Skeletal muscle tissue (tissue), 4 donors: ENCODE measurements around the gene ZNF609. TPM values are rescaled to one million over a fixed set of nuclear protein-coding genes. Genes with fewer than 3 reads are reported as not detected.
A peak's percentile ranks its signal among the peaks of the same experiment; 100 is the strongest.

Experiments used
- H3K27ac ChIP-seq: one replicate; pipeline ENCODE4 v1.7.0; 2013; ENCODE audit warnings: mild to moderate bottlenecking, low read depth, low read length, inconsistent platforms
- H3K27me3 ChIP-seq, 3 donors: one replicate each; pipeline ENCODE4 v1.7.0; 2013; ENCODE audit warnings: low read length in 3 of 3; ENCODE audit not compliant: control insufficient read depth in 3 of 3, insufficient read depth in 3 of 3
- H3K36me3 ChIP-seq, 3 donors: one replicate each; pipeline ENCODE4 v1.7.0; 2013; ENCODE audit warnings: low read length in 3 of 3; ENCODE audit not compliant: control insufficient read depth in 3 of 3, insufficient read depth in 3 of 3
- H3K4me1 ChIP-seq, 3 donors: one replicate each; pipeline ENCODE4 v1.7.0; 2013; ENCODE audit warnings: low read length in 3 of 3, mild to moderate bottlenecking in 3 of 3; ENCODE audit not compliant: control insufficient read depth in 3 of 3, insufficient read depth in 3 of 3
- H3K4me3 ChIP-seq, 3 donors: one replicate each; pipeline ENCODE4 v1.7.0; 2013; ENCODE audit warnings: low read length in 3 of 3
- H3K9ac ChIP-seq, 3 donors: one replicate each; pipeline ENCODE4 v1.7.0; 2013; ENCODE audit warnings: low read length in 3 of 3, mild to moderate bottlenecking in 3 of 3, moderate library complexity in 2 of 3, low read depth in 1 of 3
- H3K9me3 ChIP-seq, 3 donors: one replicate each; pipeline ENCODE4 v1.7.0; 2013; ENCODE audit warnings: low read length in 3 of 3; ENCODE audit not compliant: control insufficient read depth in 3 of 3
- total RNA-seq: library from RNA; depleted of rRNA; stranded (reverse); fragments of >200 nt; gene quantifications from one replicate; pipeline ENCODE4 v1.2.3, GENCODE V29; 2014
- donor health status: Osteomylitis.

The ZNF609 gene
- total RNA-seq, 1 donor from 2014 or later: 13.6 TPM

DNA sequence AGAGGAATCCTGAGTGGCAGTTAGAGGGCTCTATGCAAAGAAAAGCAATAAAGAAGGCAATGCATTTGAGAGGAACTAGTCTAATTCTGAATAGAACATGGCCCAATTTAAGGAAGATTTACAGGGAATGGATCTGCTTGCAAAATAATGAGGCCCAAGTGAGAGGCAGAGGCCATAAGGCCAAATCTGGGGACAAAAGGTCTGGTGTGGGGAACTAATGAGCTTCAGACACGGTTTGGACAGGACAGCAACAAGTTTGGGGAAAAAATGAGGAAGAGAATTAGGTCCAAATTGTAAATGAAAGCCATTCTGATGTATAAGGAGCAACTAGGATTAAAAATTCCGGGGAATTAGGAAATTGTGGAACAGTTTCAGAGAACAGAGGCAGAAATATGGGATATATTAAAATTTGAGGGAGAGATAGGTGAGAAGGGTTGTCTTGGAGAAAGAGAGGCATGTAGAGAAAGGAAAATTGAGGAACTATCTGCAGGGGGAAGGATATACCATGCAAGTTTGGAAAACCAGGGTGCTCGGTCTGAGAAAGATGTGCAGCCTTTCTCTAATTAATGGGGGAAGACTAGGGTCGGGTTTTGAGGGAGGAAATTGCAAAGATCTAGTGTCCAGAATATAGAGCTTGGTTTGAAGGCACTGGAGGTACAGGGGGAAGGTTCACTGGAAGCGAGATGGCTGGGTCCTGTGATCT, 241.3 kb downstream of the ZNF609 start:
- Histone ChIP-seq H3K36me3 (no peaks in the 10 kb centered on the region), H3K9ac (peak overlapping the region; percentile 87 to 94 (median 92)), H3K4me3 (peak overlapping the region; percentile 90 to 100 (median 95)), H3K27me3 (no peaks in the 10 kb centered on the region), H3K4me1 (peaks cover 55 to 63% (median 61%) of the 10 kb centered on the region in 3 donors), H3K27ac (peak overlapping the region; percentile 95), H3K9me3 (no peaks in the 10 kb centered on the region)

- Histone ChIP-seq H3K4me1 (peaks cover 48 to 53% (median 50%) of the 10 kb centered on the region in 3 donors), H3K9me3 (no peaks in the 10 kb centered on the region), H3K4me3 (peak overlapping the region; percentile 93 to 100 (median 95)), H3K27ac (peak overlapping the region; percentile 95), H3K27me3 (no peaks in the 10 kb centered on the region), H3K36me3 (no peaks in the 10 kb centered on the region), H3K9ac (peak overlapping the region; percentile 90 to 94 (median 92))
Observed at GRCh38 chr15:64702816-64703631, 242.6 kb downstream of the ZNF609 start.

- peaks cover 43 to 48% (median 45%) of the 10 kb centered on the region in 3 donors for H3K4me1 ChIP-seq
- peak overlapping the region; percentile 93 to 100 (median 95) for H3K4me3 ChIP-seq
- peak overlapping the region; percentile 95 for H3K27ac ChIP-seq
- H3K27me3 ChIP-seq: no peaks in the 10 kb centered on the region
- H3K9ac ChIP-seq: peak overlapping the region; percentile 80 to 90 (median 82)
- H3K36me3 ChIP-seq: no peaks in the 10 kb centered on the region
- no peaks in the 10 kb centered on the region for H3K9me3 ChIP-seq
Observed at GRCh38 chr15:64703632-64703959, 243.2 kb downstream of the ZNF609 start.

GRCh38 chr15:64705006-64705405, 244.6 kb downstream of the ZNF609 start:
- H3K27ac ChIP-seq: no peak overlapping the region
- H3K9me3 ChIP-seq: no peaks in the 10 kb centered on the region
- no peak overlapping the region for H3K9ac ChIP-seq
- no peaks in the 10 kb centered on the region for H3K36me3 ChIP-seq
- H3K27me3 ChIP-seq: no peaks in the 10 kb centered on the region
- H3K4me3 ChIP-seq: no peak overlapping the region
- H3K4me1 ChIP-seq: peaks cover 29 to 33% (median 31%) of the 10 kb centered on the region in 3 donors

- H3K9me3 ChIP-seq: no peaks in the 10 kb centered on the region
- H3K27me3 ChIP-seq: no peaks in the 10 kb centered on the region
- no peak overlapping the region for H3K27ac ChIP-seq
- H3K4me3 ChIP-seq: no peak overlapping the region
- H3K9ac ChIP-seq: no peak overlapping the region
- H3K36me3 ChIP-seq: no peaks in the 10 kb centered on the region
- H3K4me1 ChIP-seq: peaks cover 16 to 21% (median 18%) of the 10 kb centered on the region in 3 donors
Observed at GRCh38 chr15:64706011-64706911, 245.9 kb downstream of the ZNF609 start.

GRCh38 chr15:64710676-64711428, 250.5 kb downstream of the ZNF609 start:
- no peak overlapping the region for H3K9ac ChIP-seq
- H3K4me3 ChIP-seq: no peak overlapping the region
- no peaks in the 10 kb centered on the region for H3K27me3 ChIP-seq
- no peaks in the 10 kb centered on the region for H3K36me3 ChIP-seq
- H3K9me3 ChIP-seq: no peaks in the 10 kb centered on the region
- no peaks in the 10 kb centered on the region for H3K4me1 ChIP-seq
- H3K27ac ChIP-seq: no peak overlapping the region

DNA sequence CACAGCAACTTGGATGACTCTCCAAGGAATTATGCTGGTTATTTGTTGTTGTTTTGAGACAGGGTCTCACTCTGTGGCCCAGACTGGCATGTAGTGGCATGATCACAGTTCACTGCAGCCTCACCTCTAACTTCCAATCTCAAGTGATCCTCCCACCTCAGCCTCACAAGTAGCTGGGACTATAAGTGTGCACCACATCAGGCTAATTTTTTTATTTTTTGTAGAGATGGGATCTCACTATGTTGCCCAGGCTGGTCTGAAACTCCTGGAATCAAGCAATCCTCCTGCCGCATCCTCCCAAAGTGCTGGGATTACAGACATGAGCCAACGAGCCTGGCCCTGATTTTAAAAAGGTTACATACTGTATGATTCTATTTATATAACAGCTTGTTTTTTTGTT, 252.0 kb downstream of the ZNF609 start:
- no peak overlapping the region for H3K27ac ChIP-seq

DNA sequence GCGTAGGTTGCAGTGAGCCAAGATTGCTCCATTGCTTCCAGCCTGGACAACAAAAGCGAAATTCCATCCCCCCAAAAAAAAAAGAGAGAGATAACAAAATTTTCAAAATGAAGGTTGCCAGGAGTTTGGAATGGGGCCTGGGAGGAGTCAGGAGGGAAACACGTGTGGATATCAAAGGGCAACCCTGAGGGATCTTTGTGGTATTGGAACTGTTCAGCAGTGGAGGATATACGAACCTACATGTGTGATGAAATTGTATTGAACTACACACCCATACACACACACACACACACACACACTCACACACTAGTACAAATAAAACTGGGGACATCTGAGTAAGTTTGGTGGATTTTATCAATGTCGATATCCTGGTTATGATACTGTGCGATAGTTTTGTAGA, 253.2 kb downstream of the ZNF609 start:
- Histone ChIP-seq H3K4me1 (peaks cover 0 to 11% (median 10%) of the 10 kb centered on the region in 3 donors), H3K27ac (no peak overlapping the region), H3K36me3 (no peaks in the 10 kb centered on the region), H3K9ac (no peak overlapping the region), H3K9me3 (no peaks in the 10 kb centered on the region), H3K27me3 (no peaks in the 10 kb centered on the region), H3K4me3 (no peak overlapping the region)

More for the DNA sequence above, 252.0 kb downstream of the ZNF609 start:
- no peak overlapping the region for H3K4me3 ChIP-seq
- no peaks in the 10 kb centered on the region for H3K27me3 ChIP-seq
- H3K9me3 ChIP-seq: no peaks in the 10 kb centered on the region
- peaks cover 0 to 1% (median 0%) of the 10 kb centered on the region in 3 donors for H3K4me1 ChIP-seq
- no peak overlapping the region for H3K9ac ChIP-seq
- H3K36me3 ChIP-seq: no peaks in the 10 kb centered on the region

- Histone ChIP-seq H3K36me3 (no peaks in the 10 kb centered on the region), H3K4me1 (peaks cover 10 to 22% (median 16%) of the 10 kb centered on the region in 3 donors), H3K9me3 (no peaks in the 10 kb centered on the region), H3K9ac (no peak overlapping the region), H3K4me3 (no peak overlapping the region), H3K27ac (no peak overlapping the region), H3K27me3 (no peaks in the 10 kb centered on the region)
Observed at GRCh38 chr15:64716452-64716851, 256.1 kb downstream of the ZNF609 start.
